Choroid plexus epithelial cell (primary cell): Measurements from ENCODE around the gene NOG.

Source experiments
- DNase-seq: peaks from one replicate; pipeline ENCODE4 v3.0.0-alpha.2; 2010; ENCODE audit warnings: low read depth
- H3K4me3 ChIP-seq: 2 replicates; pipeline ENCODE4 v1.5.1; 2011; ENCODE audit warnings: low read depth, mild to moderate bottlenecking, control low read depth, low read length, moderate library complexity
- TF ChIP-seq, protein P1 (sequence below): conservative IDR thresholded peaks from 2 replicates; pipeline ENCODE4 v1.5.1; 2011; ENCODE audit warnings: low read depth, mild to moderate bottlenecking, control low read depth, inconsistent platforms, low read length, moderate library complexity

The NOG gene

DNA sequence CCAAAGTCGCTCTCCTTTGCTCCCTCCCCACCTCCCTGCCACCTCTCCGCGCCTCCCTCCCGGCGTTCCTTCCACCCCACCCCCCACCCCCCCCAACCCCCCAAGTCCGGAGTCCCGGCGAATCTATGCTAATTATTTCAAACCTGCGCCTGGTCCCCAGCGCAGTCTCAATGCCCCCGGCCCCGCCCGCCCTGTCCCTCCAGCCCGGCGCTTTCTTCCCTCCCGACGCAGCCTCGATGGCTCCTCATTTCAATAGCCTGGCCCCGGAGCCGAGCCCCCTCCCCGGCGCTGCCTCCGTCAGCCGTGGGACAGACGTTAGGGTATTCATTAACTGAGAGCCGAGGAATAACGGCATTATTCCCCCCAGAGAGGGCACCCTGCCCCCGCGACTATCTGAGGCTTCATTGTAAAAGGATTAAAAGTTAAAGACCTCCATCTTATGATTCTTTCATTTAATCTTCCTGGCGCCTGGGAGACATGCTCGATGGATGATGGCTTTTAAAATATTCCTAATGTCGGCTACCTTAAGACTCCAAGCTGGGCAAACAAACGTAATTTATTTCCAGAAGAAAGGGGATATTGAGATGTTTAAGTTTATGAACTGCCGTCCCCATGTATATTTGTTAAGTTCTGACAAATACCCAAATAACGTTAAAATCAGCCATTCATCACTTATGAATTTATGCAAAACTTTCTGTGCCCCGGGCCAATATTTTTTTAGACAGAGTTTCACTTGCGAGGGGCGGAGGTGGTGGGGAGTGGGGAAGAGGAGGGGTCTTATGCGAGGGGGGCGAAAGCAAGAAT, 3.4 kb downstream of the NOG start:
- TF ChIP-seq, protein P1, sequence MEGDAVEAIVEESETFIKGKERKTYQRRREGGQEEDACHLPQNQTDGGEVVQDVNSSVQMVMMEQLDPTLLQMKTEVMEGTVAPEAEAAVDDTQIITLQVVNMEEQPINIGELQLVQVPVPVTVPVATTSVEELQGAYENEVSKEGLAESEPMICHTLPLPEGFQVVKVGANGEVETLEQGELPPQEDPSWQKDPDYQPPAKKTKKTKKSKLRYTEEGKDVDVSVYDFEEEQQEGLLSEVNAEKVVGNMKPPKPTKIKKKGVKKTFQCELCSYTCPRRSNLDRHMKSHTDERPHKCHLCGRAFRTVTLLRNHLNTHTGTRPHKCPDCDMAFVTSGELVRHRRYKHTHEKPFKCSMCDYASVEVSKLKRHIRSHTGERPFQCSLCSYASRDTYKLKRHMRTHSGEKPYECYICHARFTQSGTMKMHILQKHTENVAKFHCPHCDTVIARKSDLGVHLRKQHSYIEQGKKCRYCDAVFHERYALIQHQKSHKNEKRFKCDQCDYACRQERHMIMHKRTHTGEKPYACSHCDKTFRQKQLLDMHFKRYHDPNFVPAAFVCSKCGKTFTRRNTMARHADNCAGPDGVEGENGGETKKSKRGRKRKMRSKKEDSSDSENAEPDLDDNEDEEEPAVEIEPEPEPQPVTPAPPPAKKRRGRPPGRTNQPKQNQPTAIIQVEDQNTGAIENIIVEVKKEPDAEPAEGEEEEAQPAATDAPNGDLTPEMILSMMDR: no peak
- DNase-seq: no peak
- H3K4me3 ChIP-seq: no peak overlapping the region

DNA sequence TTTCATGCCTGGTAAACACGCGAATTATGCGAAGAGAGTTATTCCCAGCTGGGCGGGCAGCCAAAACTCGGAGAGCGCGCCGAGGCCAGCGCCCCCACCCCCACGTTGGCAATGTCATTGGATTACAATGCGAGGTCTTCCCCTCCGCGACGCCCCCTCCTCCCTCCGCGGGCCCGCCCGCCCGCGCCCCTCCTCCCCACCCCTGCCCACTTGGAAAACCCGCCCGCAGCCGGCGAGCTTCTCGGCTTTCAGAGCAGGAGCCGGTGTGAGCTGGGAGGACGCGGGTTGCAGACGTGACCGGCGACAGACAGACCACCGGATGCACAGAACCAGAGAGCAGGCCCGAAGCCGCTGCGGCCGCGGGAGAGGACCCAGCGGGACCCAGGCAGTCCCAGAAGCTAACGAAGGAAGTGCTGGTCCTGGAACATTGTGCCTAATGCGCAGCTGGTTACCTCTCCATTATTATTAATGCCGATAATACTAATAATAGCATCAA, 4.0 kb downstream of the NOG start:
- DNase-seq: no peak
- TF ChIP-seq, protein P1: no peak
- H3K4me3 ChIP-seq: no peak overlapping the region

DNA sequence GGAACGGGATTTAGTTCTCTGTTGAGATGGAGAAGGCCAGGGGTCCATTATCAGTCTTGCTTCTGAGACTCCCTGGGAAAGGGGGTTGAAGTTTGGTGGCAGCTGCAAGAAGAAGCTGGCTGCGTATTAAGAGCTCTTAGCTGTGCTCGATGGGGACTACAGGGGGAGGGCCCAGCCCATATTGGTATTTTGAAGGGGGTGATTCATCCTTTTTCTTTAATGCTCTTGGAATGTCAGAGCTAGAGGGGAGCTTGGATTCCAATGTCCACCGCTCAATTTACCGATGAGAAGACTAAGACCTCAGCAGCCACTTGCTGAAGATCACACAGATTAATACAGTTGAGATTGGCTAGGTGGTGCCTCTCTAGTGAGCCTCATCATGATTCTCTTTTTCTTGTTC, 5.0 kb downstream of the NOG start:
- TF ChIP-seq, protein P1: no peak
- DNase-seq: no peak
- no peak overlapping the region for H3K4me3 ChIP-seq

DNA sequence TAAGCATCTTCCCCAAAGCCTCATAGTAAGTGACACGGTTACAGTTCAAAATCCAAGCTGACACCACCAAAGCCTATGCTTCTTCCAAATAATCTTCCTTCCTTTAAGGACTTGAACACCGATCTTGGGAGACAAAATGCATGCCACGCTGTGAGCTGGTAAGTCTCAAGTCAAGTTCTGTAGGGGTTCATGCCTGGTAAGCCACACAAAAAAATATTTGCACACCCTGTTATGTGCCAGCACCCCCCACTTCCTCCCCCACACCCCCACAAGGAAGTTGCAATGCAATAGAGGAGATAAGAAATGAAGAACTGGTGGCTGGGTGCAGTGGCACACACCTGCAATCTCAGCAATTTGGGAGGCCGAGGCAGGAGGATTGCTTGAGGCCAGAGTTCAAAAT, 5.6 kb downstream of the NOG start:
- H3K4me3 ChIP-seq: no peak overlapping the region
- DNase-seq: no peak
- TF ChIP-seq, protein P1: no peak

DNA sequence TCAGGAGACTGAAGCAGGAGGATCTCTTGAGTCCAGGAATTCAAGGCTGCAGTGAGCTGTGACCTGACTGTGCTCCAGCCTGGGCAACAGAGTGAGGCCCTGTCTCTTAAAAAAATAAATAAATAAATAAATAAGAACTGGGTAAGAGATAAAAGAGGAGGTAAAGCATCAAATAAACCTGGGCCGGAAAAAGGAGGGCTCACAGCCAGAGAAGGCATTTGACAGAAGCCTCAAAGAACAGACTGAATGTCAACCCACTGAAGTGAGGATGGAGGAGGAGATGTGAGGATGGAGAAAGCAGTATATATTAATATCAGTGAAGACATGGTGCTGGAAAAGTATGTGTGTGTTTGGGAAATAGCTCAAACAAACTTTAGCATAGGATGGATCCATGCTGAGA, 6.1 kb downstream of the NOG start:
- TF ChIP-seq, protein P1: no peak
- no peak overlapping the region for H3K4me3 ChIP-seq
- no peak for DNase-seq

DNA sequence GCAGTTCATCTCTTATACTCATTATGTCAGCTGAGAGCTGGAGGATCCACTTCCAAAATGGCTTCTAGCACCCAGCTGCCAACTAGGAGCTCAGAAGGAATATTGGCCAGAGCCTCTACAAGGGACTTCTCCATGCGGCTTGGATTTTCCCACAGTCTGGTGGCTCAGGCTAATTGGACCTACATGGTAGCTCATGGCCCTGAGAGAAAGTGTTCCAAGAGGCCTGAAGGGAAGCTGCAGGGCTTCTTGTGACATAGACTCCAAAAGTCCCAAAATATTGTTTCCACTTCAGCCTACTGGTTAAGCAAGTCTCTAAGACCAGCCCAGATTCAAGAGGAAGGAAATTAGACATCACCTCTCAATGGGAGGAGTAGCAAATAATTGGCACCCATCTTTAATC, 6.8 kb downstream of the NOG start:
- TF ChIP-seq, protein P1: no peak
- no peak overlapping the region for H3K4me3 ChIP-seq
- DNase-seq: no peak

DNA sequence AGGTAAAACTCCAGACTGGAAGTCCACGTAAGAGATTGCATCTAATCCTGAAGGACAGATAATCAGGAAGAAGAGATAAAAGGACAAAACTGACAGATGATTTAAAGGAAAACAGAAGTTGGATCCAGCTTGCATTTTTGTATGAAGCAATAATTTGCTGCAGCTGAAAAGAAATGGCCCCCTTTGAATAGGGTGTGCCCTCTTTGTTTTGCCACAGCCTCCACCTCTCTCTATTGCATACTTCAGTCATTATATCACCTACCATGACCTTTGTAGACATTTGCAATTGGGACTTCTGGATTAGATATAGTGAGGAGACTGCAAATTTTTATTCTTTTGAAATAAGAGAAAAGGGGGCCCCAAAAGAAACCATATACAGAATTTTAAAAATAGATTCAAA, 8.1 kb downstream of the NOG start:
- no peak for DNase-seq
- TF ChIP-seq, protein P1: no peak
- no peak overlapping the region for H3K4me3 ChIP-seq
